Cardiac muscle cell (in vitro differentiated cells and primary cell): ENCODE measurements around the gene SELENOI. TPM values are rescaled to one million over a fixed set of nuclear protein-coding genes. Genes with fewer than 3 reads are reported as not detected.
A peak's percentile ranks its signal among the peaks of the same experiment; 100 is the strongest.

Experiments used
- DNase-seq, 2 donors: peaks; one replicate each; pipeline versions ENCODE4 v3.0.0 to v3.0.0-alpha.2; 2010 to 2017; ENCODE audit warnings: low read depth in 1 of 2, low spot score in 1 of 2
- H3K27ac ChIP-seq: fragments of 200-600 bp; sonication (generic); 2 replicates; pipeline ENCODE4 v1.5.1; 2016
- H3K27me3 ChIP-seq: fragments of 200-600 bp; sonication (generic); 2 replicates; pipeline ENCODE4 v1.6.0; 2016; ENCODE audit warnings: control low read depth
- H3K36me3 ChIP-seq: fragments of 200-600 bp; sonication (generic); 2 replicates; pipeline ENCODE4 v1.5.1; 2016; ENCODE audit warnings: control low read depth
- H3K4me1 ChIP-seq: fragments of 200-600 bp; sonication (generic); 2 replicates; pipeline ENCODE4 v1.8.1; 2017; ENCODE audit warnings: low read depth, mild to moderate bottlenecking, mixed run types
- H3K4me3 ChIP-seq: fragments of 200-600 bp; sonication (generic); 2 replicates; pipeline ENCODE4 v1.5.1; 2016; ENCODE audit warnings: mild to moderate bottlenecking
- H3K9me3 ChIP-seq: fragments of 200-600 bp; sonication (generic); 2 replicates; pipeline ENCODE4 v1.5.1; 2017; ENCODE audit warnings: low read depth, mild to moderate bottlenecking, control low read depth
- CTCF ChIP-seq: IDR thresholded peaks from 2 replicates; pipeline ENCODE4 v1.5.1; 2012; ENCODE audit warnings: low read depth, mild to moderate bottlenecking, low read length
- polyA plus RNA-seq: library from polyadenylated mRNA; unstranded; fragments of >200 nt; fragmentation: Nextera tagmentation; extraction: Ambion mirVana; gene quantifications from 2 replicates; pipeline ENCODE4 v1.2.1, GENCODE V29; 2016
- total RNA-seq: library from RNA; depleted of rRNA; stranded (reverse); fragments of >200 nt; gene quantifications from 2 replicates; pipeline ENCODE4 v1.2.3, GENCODE V29; 2016

SELENOI gene
- total RNA-seq (9.3 and 13.7 TPM in 2 replicates), polyA plus RNA-seq (8.1 and 10.4 TPM in 2 replicates)

GRCh38 chr2:26345545-26346453 lies at the start of gene SELENOI:
SELENOI (plus strand) TSS chr2:26346143; CDS start chr2:26346233, 90 bp downstream.
- H3K9me3 ChIP-seq, result no peaks in the 10 kb centered on the region
- H3K36me3 ChIP-seq, result no peaks in the 10 kb centered on the region
- H3K4me3 ChIP-seq, result peak within 1 kb of the TSS; percentile 58
- no peak for TF ChIP-seq CTCF
- peak; percentile 99 to 100 for DNase-seq
- H3K27me3 ChIP-seq, result no peaks in the 10 kb centered on the region
- H3K4me1 ChIP-seq, result peaks cover 16% of the 10 kb centered on the region
- H3K27ac ChIP-seq, result peak within 1 kb of the TSS; percentile 94

GRCh38 chr2:26297061-26297460 lies 48.9 kb upstream of the SELENOI start:
- no peak overlapping the region for H3K4me3 ChIP-seq
- no peak for TF ChIP-seq CTCF
- no peak for DNase-seq
- peaks cover 11% of the 10 kb centered on the region for H3K4me1 ChIP-seq
- H3K36me3 ChIP-seq, result no peaks in the 10 kb centered on the region
- no peak overlapping the region for H3K27ac ChIP-seq
- no peaks in the 10 kb centered on the region for H3K9me3 ChIP-seq
- H3K27me3 ChIP-seq, result peaks cover 42% of the 10 kb centered on the region

- TF ChIP-seq CTCF, result no peak
- H3K4me1 ChIP-seq, result peaks cover 11% of the 10 kb centered on the region
- no peak for DNase-seq
- H3K4me3 ChIP-seq, result no peak overlapping the region
- H3K36me3 ChIP-seq, result no peaks in the 10 kb centered on the region
- no peak overlapping the region for H3K27ac ChIP-seq
- no peaks in the 10 kb centered on the region for H3K9me3 ChIP-seq
- peaks cover 44% of the 10 kb centered on the region for H3K27me3 ChIP-seq
These were observed 47.7 kb upstream of the SELENOI start for GRCh38 chr2:26298286-26298637.

GRCh38 chr2:26298638-26299393 lies 47.1 kb upstream of the SELENOI start:
- peaks cover 44% of the 10 kb centered on the region for H3K27me3 ChIP-seq
- TF ChIP-seq CTCF, result no peak
- H3K9me3 ChIP-seq, result no peaks in the 10 kb centered on the region
- H3K36me3 ChIP-seq, result no peaks in the 10 kb centered on the region
- H3K4me1 ChIP-seq, result peaks cover 11% of the 10 kb centered on the region
- peak; percentile 30 to 62 for DNase-seq
- H3K4me3 ChIP-seq, result peak overlapping the region; percentile 18
- no peak overlapping the region for H3K27ac ChIP-seq

GRCh38 chr2:26299471-26300101 lies 46.4 kb upstream of the SELENOI start:
- peaks cover 44% of the 10 kb centered on the region for H3K27me3 ChIP-seq
- H3K27ac ChIP-seq, result no peak overlapping the region
- H3K9me3 ChIP-seq, result no peaks in the 10 kb centered on the region
- no peak for TF ChIP-seq CTCF
- peak; percentile 40 to 77 for DNase-seq
- H3K4me3 ChIP-seq, result peak overlapping the region; percentile 18
- H3K4me1 ChIP-seq, result peaks cover 11% of the 10 kb centered on the region
- no peaks in the 10 kb centered on the region for H3K36me3 ChIP-seq
